GM21723 (cell line): Measurements from ENCODE around the gene AJUBA.
"Not testable (repeated sequence)": the region's sequence is repeated elsewhere in the genome, so short reads cannot be mapped to it uniquely, and the experiment has no call there.

Experiments used
- ATAC-seq: cut with Tn5 transposase; IDR thresholded peaks from one replicate; pipeline ENCODE4 v1.9.1; 2021; ENCODE audit warnings: mild to moderate bottlenecking, moderate library complexity; ENCODE audit not compliant: unreplicated experiment

AJUBA gene

GRCh38 chr14:23006544-23007419 is 24.4 kb upstream of the AJUBA start:
- peak; percentile 92 for ATAC-seq

- ATAC-seq: no peak
Measured at GRCh38 chr14:23006188-23006534, 23.8 kb upstream of the AJUBA start.

- ATAC-seq: no peak
Measured at GRCh38 chr14:23005451-23006187, 23.3 kb upstream of the AJUBA start.

GRCh38 chr14:23004274-23004673 is 21.9 kb upstream of the AJUBA start:
- not testable (repeated sequence) for ATAC-seq

- ATAC-seq: no peak
Measured at GRCh38 chr14:23002592-23002991, 20.2 kb upstream of the AJUBA start.

- ATAC-seq: no peak
Measured at GRCh38 chr14:23000860-23001259, 18.5 kb upstream of the AJUBA start.

- no peak for ATAC-seq
Measured at GRCh38 chr14:22998329-22999012, 16.1 kb upstream of the AJUBA start.

- no peak for ATAC-seq
Measured at GRCh38 chr14:22997676-22998323, 15.4 kb upstream of the AJUBA start.

- no peak for ATAC-seq
Measured at GRCh38 chr14:22996768-22997654, 14.7 kb upstream of the AJUBA start.

- ATAC-seq: no peak
Measured at GRCh38 chr14:22995889-22996625, 13.7 kb upstream of the AJUBA start.

GRCh38 chr14:22994762-22995275 is 12.5 kb upstream of the AJUBA start:
- no peak for ATAC-seq

- no peak for ATAC-seq
Measured at GRCh38 chr14:22993517-22993916, 11.2 kb upstream of the AJUBA start.

- no peak for ATAC-seq
Measured at GRCh38 chr14:22991852-22992251, 9.5 kb upstream of the AJUBA start.

GRCh38 chr14:22987291-22987690 is 4.9 kb upstream of the AJUBA start:
- no peak for ATAC-seq

GRCh38 chr14:22986508-22987054 is 4.2 kb upstream of the AJUBA start:
- no peak for ATAC-seq

GRCh38 chr14:22985894-22986507 is 3.6 kb upstream of the AJUBA start:
- no peak for ATAC-seq

GRCh38 chr14:22984959-22985658 is 2.8 kb upstream of the AJUBA start:
- no peak for ATAC-seq
